ENCODE results near the gene CAMTA1. TPM values are rescaled to one million over a fixed set of nuclear protein-coding genes. Genes with fewer than 3 reads are reported as not detected.

CAMTA1 gene
- total and polyA plus RNA-seq, 9 of the 15 experiments (the other 6 are each of a cell fraction or from before 2014, with no cell fraction given), result 43.9 to 161 (median 65.9) TPM

DNA sequence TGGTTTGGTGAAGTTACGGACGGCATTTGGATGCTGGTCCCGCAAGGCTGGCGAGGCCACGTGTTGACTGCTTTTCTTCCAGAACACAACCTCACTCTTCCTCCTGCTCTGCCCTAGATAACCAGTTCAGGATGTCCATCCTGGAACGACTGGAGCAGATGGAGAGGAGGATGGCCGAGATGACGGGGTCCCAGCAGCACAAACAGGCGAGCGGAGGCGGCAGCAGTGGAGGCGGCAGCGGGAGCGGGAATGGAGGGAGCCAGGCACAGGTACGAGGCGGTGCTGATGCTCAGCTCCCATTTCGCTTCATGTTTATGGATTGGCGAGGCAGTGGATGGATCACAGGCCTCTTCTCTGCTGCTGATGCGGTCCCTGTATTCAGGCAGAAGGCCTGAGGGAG lies 947.1 kb downstream of the CAMTA1 start:
- in situ Hi-C loops (cut with MboI), result no loop called here
- POLR2A ChIA-PET, result no interaction called here
- Histone ChIP-seq H3K9me1 (ENCODE audit: control insufficient read depth, insufficient read depth, low read length) (no peaks in the 10 kb centered on the region), H3K36me3 (ENCODE audit: control insufficient read depth, insufficient read depth, low read length) (no peaks in the 10 kb centered on the region), H3K9me3 (replicated peaks; ENCODE audit: control insufficient read depth, insufficient read depth, low read depth, low read length) (no peaks in the 10 kb centered on the region), H3K79me2 (ENCODE audit: control insufficient read depth, insufficient read depth, low read length) (no peaks in the 10 kb centered on the region), H3K27ac (ENCODE audit: extremely low read depth, low read depth, low read length) (no peak overlapping the region), H3K4me2 (ENCODE audit: insufficient read depth, low read length) (no peak overlapping the region), H3K27me3 (ENCODE audit: control insufficient read depth in 2 of 2, insufficient read depth in 2 of 2, low read length in 2 of 2) (peaks cover 70 to 82% of the 10 kb centered on the region in 2 experiments), H3K9ac (ENCODE audit: insufficient read depth in 1 of 2, low read depth in 2 of 2, low read length in 2 of 2) (no peak overlapping the region), H2AFZ (ENCODE audit: low read depth, low read length) (no peak overlapping the region), H3K4me3 (no peak overlapping the region), H3K4me1 (replicated peaks in 1 of 2; ENCODE audit: control insufficient read depth in 2 of 2, insufficient read depth in 2 of 2, low read length in 2 of 2) (peaks cover 0 to 4% of the 10 kb centered on the region in 2 experiments; a peak in 2 of 5 replicates), H4K20me1 (replicated peaks; ENCODE audit: control insufficient read depth, insufficient read depth, low read length) (0 out of 2 replicates have a peak, but pooled peaks cover 3% of the 10 kb centered on the region)
- no TSS peak for BruUV-seq (replicated peaks)
- no peak for FAIRE-seq
- WGBS (ENCODE audit: insufficient coverage, low coverage, missing lambda C conversion rate), result 5% methylated on average over 18 of the region's 19 CpGs
- CTCF ChIA-PET (ENCODE audit: low intra/inter-chr PET ratio), result no interaction called here
- intact Hi-C loops (cut with micrococcal nuclease), result no loop called here
- TF ChIP-seq, protein P1, sequence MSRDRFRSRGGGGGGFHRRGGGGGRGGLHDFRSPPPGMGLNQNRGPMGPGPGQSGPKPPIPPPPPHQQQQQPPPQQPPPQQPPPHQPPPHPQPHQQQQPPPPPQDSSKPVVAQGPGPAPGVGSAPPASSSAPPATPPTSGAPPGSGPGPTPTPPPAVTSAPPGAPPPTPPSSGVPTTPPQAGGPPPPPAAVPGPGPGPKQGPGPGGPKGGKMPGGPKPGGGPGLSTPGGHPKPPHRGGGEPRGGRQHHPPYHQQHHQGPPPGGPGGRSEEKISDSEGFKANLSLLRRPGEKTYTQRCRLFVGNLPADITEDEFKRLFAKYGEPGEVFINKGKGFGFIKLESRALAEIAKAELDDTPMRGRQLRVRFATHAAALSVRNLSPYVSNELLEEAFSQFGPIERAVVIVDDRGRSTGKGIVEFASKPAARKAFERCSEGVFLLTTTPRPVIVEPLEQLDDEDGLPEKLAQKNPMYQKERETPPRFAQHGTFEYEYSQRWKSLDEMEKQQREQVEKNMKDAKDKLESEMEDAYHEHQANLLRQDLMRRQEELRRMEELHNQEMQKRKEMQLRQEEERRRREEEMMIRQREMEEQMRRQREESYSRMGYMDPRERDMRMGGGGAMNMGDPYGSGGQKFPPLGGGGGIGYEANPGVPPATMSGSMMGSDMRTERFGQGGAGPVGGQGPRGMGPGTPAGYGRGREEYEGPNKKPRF (IDR thresholded peaks at IDR 0.05; ENCODE audit: low read depth, low read length), result no peak
- no peak for TF ChIP-seq ZC3H8 (IDR thresholded peaks at IDR 0.05)
- TF ChIP-seq ZNF41 (CRISPR knock-in tag; conservative IDR thresholded peaks at IDR 0.05), result no peak
- TF ChIP-seq SMAD1 (IDR thresholded peaks at IDR 0.05; ENCODE audit: low read depth, low read length, partially characterized antibody), result no peak
- TF ChIP-seq CTBP1 (IDR thresholded peaks at IDR 0.05; ENCODE audit: borderline replicate concordance), result no peak
- no peak for TF ChIP-seq NR1H2 (CRISPR knock-in tag; IDR thresholded peaks at IDR 0.05)
- TF ChIP-seq, protein P2, sequence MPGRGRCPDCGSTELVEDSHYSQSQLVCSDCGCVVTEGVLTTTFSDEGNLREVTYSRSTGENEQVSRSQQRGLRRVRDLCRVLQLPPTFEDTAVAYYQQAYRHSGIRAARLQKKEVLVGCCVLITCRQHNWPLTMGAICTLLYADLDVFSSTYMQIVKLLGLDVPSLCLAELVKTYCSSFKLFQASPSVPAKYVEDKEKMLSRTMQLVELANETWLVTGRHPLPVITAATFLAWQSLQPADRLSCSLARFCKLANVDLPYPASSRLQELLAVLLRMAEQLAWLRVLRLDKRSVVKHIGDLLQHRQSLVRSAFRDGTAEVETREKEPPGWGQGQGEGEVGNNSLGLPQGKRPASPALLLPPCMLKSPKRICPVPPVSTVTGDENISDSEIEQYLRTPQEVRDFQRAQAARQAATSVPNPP (IDR thresholded peaks at IDR 0.05; ENCODE audit: borderline replicate concordance, insufficient read depth, insufficient read length), result no peak
- TF ChIP-seq RBM25 (IDR thresholded peaks at IDR 0.05; ENCODE audit: low read depth, low read length, severe bottlenecking), result no peak
- ATAC-seq, result no peak
- DNase-seq (ENCODE audit: extremely low read depth in 1 of 4, low spot score in 3 of 4), result no peak
